GM10248 (cell line): ENCODE measurements around the gene RUNX3.

Source experiments
- CTCF ChIA-PET: fragments of 300-600 bp; sonication (Branson Sonifier 250); formaldehyde crosslinking; extraction: SDS; loops from one replicate; lab custom pipeline; 2021; ENCODE audit warnings: antibody characterized with exemption; lab: Yijun Ruan, JAX
- POLR2A ChIA-PET: fragments of 350-650 bp; sonication (Branson Sonifier 250); formaldehyde crosslinking; extraction: SDS; loops from one replicate; lab custom pipeline; 2020; ENCODE audit warnings: antibody characterized with exemption; lab: Yijun Ruan, JAX
- DNase-seq: peaks from one replicate; pipeline ENCODE4 v3.0.0; 2012; ENCODE audit errors: extremely low spot score
- TF ChIP-seq, protein P1 (sequence below): IDR thresholded peaks from 2 replicates; pipeline ENCODE4 v1.5.1; 2012; ENCODE audit warnings: mild to moderate bottlenecking, low read depth; ENCODE audit errors: extremely low read depth, missing control alignments, control extremely low read depth

Gene RUNX3

DNA sequence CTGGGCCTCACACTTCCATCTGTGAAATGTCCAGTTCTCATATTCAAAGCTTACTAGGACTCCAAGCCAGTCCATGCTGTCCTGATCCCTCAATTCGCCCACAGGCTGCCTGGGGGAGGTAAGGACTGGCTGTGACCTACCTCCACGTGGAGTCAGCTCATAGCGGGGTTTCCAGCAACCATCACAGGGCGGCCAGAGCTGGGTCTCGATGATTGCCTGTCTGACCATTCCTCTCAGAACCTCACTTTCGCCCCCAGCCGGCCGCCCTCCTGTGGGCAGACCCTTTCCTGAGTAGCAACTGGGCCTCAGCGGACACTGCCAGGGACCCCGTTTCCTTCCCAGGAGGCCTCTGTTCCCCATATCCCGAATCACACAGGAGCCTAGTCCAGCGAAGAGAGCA is 3.4 kb upstream of the RUNX3 start:
- CTCF ChIA-PET = interaction anchor here (0.9 to 3.2 kb wide), 13 partner anchors 8 to 293 kb away, joined by 3 to 45 read pairs (median 5); no protein-coding TSS in a partner anchor
- POLR2A ChIA-PET = interaction anchor here (0.6 kb wide), 1 partner anchor 13 kb away, joined by 4 read pairs; no protein-coding TSS in a partner anchor
- no peak for DNase-seq

DNA sequence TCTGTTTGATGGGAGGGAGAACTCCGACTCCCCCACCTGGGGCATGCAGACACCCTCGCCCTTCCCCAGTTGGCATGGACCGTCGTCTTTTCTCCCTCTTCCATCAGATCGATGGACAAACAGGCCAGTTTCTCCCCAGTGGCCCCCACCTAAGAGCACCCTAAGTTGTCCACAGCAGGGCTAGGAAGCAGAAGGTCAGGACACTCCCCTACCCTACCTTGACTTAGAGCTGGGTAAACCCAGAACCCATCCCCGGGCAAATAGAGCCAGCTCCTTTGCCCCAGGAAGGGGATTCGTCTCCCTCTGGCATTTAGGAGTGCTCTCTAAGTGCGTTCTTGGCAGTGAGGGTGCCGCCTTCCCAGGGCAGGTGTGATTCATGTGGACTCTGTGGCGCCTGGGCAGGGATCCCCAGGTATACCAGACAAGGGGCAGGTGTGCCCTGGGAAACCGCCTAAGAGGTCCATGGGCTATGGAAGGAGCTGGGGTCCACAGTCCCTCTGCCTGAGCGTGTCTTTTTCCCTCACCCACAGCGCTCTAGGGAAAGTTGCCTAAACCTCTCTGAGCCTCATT is 2.7 kb upstream of the RUNX3 start:
- DNase-seq = no peak
- ChIA-PET CTCF (interaction anchor here (0.7 to 3.2 kb wide), 26 partner anchors 7 to 293 kb away, joined by 3 to 45 read pairs (median 3); no protein-coding TSS in a partner anchor), POLR2A (no interaction called here)

More for the DNA sequence above, 3.4 kb upstream of the RUNX3 start:
- TF ChIP-seq, protein P1, sequence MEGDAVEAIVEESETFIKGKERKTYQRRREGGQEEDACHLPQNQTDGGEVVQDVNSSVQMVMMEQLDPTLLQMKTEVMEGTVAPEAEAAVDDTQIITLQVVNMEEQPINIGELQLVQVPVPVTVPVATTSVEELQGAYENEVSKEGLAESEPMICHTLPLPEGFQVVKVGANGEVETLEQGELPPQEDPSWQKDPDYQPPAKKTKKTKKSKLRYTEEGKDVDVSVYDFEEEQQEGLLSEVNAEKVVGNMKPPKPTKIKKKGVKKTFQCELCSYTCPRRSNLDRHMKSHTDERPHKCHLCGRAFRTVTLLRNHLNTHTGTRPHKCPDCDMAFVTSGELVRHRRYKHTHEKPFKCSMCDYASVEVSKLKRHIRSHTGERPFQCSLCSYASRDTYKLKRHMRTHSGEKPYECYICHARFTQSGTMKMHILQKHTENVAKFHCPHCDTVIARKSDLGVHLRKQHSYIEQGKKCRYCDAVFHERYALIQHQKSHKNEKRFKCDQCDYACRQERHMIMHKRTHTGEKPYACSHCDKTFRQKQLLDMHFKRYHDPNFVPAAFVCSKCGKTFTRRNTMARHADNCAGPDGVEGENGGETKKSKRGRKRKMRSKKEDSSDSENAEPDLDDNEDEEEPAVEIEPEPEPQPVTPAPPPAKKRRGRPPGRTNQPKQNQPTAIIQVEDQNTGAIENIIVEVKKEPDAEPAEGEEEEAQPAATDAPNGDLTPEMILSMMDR = no peak

DNA sequence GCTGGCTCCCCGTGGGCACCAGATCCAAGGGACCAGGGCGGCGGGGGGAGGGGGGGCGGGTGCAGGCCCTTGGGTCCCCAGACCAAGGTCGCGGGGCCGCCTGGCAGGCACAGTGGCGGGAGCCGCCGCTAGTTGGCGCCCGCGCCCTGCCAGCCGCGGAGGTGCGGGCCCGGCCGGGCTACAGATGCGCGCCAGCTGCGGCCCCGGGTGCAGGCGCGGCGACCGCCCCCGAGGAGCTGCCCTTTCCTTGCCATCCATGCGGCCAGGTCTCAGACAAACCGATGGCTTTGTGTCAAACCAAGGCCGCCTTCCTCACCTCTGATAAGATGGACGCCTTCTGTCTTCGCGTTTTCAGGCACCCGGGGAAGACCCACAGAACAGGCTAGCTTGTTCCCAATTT is 2.2 kb upstream of the RUNX3 start:
- CTCF ChIA-PET = interaction anchor here (0.7 to 3.2 kb wide), 24 partner anchors 8 to 294 kb away, joined by 3 to 45 read pairs (median 4); no protein-coding TSS in a partner anchor
- DNase-seq = peak; percentile 81
- POLR2A ChIA-PET = no interaction called here
- TF ChIP-seq, protein P1 = peak; percentile 86

More for the DNA sequence above, 2.7 kb upstream of the RUNX3 start:
- TF ChIP-seq, protein P1 = no peak

DNA sequence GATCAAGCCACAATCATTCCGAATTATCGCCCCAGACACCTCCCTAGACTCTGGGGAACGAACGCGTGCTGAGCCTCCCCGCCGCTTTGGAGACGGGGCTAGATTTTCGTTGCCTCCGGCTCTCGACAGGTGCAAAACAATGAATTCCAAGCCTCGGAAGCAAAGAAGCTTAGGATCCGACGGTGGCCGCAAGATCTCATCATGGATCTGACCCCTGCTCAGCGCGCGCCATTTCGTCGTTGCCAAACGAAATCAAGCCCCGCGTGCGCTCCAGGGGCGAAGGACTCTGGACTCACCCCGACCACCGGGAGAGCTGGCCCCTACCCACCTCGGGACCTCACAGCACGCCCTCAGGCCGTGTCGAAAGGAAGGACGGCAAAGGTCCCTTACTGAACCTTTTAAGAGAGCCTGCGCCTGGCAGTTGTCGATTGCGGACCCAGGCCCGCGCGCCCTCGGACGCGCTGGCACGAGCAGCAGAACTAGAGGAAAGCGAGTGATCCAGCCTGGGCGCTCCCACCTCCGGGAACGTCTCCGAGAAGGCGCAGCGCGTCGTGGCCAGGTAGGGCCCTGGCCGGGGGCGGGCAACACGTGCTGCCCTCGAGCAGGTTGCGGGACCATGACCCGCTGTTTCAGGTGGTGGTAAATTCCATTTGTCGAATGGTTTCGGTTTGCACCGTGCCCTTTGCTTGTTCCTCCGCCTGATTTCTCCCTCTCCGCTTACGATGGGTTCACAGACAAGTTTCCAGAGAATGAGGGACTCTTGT is 1.6 kb upstream of the RUNX3 start:
- CTCF ChIA-PET = interaction anchor here (0.8 to 3.2 kb wide), 15 partner anchors 8 to 274 kb away, joined by 3 to 45 read pairs (median 7); no protein-coding TSS in a partner anchor
- POLR2A ChIA-PET = no interaction called here
- TF ChIP-seq, protein P1 = peak; percentile 5
- no peak for DNase-seq

DNA sequence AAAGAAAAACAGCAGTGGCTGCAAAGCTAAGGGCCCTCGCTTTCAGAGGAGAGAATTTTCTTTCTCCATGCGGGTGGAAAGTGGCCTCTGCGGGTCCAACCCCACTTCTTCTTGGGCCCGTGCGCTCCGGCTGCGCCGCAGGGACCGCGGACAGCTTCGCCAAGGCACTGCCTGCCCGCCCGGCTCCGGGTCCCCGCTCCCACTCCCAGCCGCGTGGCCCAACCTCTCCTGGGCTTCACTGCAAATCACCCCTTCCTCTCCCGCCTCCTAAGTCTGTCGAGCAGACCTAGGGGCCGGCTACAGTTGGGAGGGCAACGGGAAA is 1.0 kb upstream of the RUNX3 start:
- ChIA-PET POLR2A (no interaction called here), CTCF (interaction anchor here (1.1 to 3.2 kb wide), 7 partner anchors 10 to 111 kb away, joined by 3 to 45 read pairs (median 8); no protein-coding TSS in a partner anchor)
- DNase-seq = no peak
- TF ChIP-seq, protein P1 = no peak

DNA sequence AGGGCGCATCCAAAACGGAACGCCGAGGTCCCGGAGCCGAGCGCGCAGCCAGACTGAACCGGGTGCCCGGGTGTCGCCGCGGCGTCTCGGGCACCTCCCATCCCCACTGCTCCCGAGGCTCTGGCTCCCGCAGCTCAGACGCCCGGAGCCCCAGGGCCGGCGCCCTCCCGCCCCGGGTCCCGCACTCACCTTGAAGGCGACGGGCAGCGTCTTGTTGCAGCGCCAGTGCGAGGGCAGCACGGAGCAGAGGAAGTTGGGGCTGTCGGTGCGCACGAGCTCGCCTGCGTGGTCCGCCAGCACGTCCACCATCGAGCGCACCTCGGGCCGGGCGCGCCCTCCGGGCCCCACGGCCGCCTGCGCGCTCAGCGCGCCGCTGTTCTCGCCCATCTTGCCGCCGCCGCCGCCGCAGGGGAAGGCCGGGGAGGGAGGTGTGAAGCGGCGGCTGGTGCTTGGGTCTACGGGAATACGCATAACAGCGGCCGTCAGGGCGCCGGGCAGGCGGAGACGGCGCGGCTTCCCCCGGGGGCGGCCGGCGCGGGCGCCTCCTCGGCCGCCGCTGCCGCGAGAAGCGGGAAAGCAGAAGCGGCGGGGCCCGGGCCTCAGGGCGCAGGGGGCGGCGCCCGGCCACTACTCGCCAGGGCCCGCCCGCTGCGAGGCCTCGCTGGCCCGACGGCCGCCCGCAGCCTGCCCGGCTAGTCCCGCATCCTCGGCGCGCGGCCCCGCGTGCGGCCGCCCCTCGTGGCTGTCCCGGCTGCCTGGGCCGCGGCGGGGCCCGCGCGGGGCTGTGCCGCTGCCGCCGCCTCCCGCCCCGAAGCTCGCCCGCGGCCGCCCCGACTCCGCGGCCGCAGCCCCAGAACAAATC is 447 bp downstream of the RUNX3 start:
- TF ChIP-seq, protein P1 = no peak
- ChIA-PET CTCF (interaction anchor here (1.0 to 4.7 kb wide), 12 partner anchors 11 to 170 kb away, joined by 3 to 23 read pairs (median 5); no protein-coding TSS in a partner anchor), POLR2A (interaction anchor here (0.8 to 1.3 kb wide), 7 partner anchors 17 to 303 kb away, joined by 3 to 5 read pairs (median 3); partner anchors contain the start of gene SYF2)
- no peak for DNase-seq
